GM18909 (cell line): ENCODE measurements around the gene BCL7C.
A peak's percentile ranks its signal among the peaks of the same experiment; 100 is the strongest.
"Not testable (repeated sequence)": the region's sequence is repeated elsewhere in the genome, so short reads cannot be mapped to it uniquely, and the experiment has no call there.

Source experiments
- ATAC-seq: cut with Tn5 transposase; IDR thresholded peaks from one replicate; pipeline ENCODE4 v1.9.1; 2021; ENCODE audit warnings: mild to moderate bottlenecking; ENCODE audit not compliant: unreplicated experiment, poor library complexity

Gene BCL7C

GRCh38 chr16:30893744-30894539, at the start of gene BCL7C:
TSS of gene BCL7C (minus strand) at chr16:30894077. CDS start at chr16:30893944, 133 bp downstream.
- ATAC-seq, result peak; percentile 74

- ATAC-seq, result no peak
Observed at GRCh38 chr16:30942426-30942806, 48.5 kb upstream of the BCL7C start.

- peak; percentile 89 for ATAC-seq
Observed at GRCh38 chr16:30941600-30942425, 47.9 kb upstream of the BCL7C start.

- ATAC-seq, result not testable (repeated sequence)
Observed at GRCh38 chr16:30939571-30939970, 45.7 kb upstream of the BCL7C start.

GRCh38 chr16:30937692-30938091, 43.8 kb upstream of the BCL7C start:
- no peak for ATAC-seq

GRCh38 chr16:30934827-30935557, 41.1 kb upstream of the BCL7C start:
- ATAC-seq, result no peak

- no peak for ATAC-seq
Observed at GRCh38 chr16:30931068-30931650, 37.3 kb upstream of the BCL7C start.

GRCh38 chr16:30930160-30930571, 36.3 kb upstream of the BCL7C start:
- ATAC-seq, result no peak

GRCh38 chr16:30929167-30929566, 35.3 kb upstream of the BCL7C start:
- no peak for ATAC-seq

- no peak for ATAC-seq
Observed at GRCh38 chr16:30928390-30928789, 34.5 kb upstream of the BCL7C start.

- no peak for ATAC-seq
Observed at GRCh38 chr16:30927789-30928378, 34.0 kb upstream of the BCL7C start.

- no peak for ATAC-seq
Observed at GRCh38 chr16:30926937-30927788, 33.3 kb upstream of the BCL7C start.

GRCh38 chr16:30925995-30926811, 32.3 kb upstream of the BCL7C start:
- no peak for ATAC-seq

GRCh38 chr16:30925632-30925987, 31.7 kb upstream of the BCL7C start:
- no peak for ATAC-seq

GRCh38 chr16:30924913-30925631, 31.2 kb upstream of the BCL7C start:
- no peak for ATAC-seq

- no peak for ATAC-seq
Observed at GRCh38 chr16:30924076-30924912, 30.4 kb upstream of the BCL7C start.

- ATAC-seq, result no peak
Observed at GRCh38 chr16:30923554-30924075, 29.7 kb upstream of the BCL7C start, which contains the start of gene FBXL19. TSS of gene FBXL19 (plus strand) at chr16:30923572. CDS start at chr16:30925755, 2,183 bp downstream.
